Erythroblast (primary cell): ENCODE results near the gene TMEM150C.

Source experiments
- GATA1 ChIP-seq: IDR thresholded peaks from 2 replicates; pipeline ENCODE4 v1.6.1; 2011; ENCODE audit warnings: low read depth, mild to moderate bottlenecking, control low read depth, low read length, moderate library complexity
- POLR2A ChIP-seq: IDR thresholded peaks from 2 replicates; pipeline ENCODE4 v1.6.1; 2011; ENCODE audit warnings: mild to moderate bottlenecking, low read length

GRCh38 chr4:82529322-82529721, 32.5 kb downstream of the TMEM150C start:
- TF ChIP-seq POLR2A (no peak), GATA1 (no peak)
